Umbilical cord (tissue), 2 donors: ENCODE measurements around the gene MAGI2. TPM values are rescaled to one million over a fixed set of nuclear protein-coding genes. Genes with fewer than 3 reads are reported as not detected.
A peak's percentile ranks its signal among the peaks of the same experiment; 100 is the strongest.

Source experiments
- DNase-seq: peaks from one replicate; pipeline ENCODE4 v3.0.0-alpha.2; 2015; ENCODE audit warnings: low spot score
- total RNA-seq: library from RNA; depleted of rRNA; stranded (reverse); fragments of >200 nt; gene quantifications from one replicate; pipeline ENCODE4 v1.2.3, GENCODE V29; 2014; ENCODE audit warnings: low replicate concordance; ENCODE audit not compliant: insufficient read depth

The MAGI2 gene
- total RNA-seq, 1 donor from 2014 or later, result 51.5 TPM

DNA sequence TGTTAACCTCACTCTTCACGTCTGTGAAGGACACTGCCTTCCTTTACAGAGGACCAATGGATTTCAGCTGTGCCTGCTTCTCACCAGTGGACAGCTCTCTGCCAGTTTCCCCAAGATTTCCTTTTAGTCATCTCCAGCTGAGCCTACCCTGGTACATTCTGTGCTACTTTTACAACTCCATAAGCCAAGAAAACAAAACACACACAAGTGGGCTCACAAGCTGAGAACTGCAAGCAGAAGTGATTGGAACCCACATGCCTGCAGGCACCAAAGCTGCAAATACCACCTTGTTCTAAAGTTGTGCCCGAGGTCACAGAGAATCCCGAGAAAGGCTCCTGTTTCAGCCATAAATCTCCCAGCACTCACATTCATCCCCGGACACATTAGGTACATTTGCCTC lies 1018.1 kb downstream of the MAGI2 start:
- DNase-seq, result no peak

DNA sequence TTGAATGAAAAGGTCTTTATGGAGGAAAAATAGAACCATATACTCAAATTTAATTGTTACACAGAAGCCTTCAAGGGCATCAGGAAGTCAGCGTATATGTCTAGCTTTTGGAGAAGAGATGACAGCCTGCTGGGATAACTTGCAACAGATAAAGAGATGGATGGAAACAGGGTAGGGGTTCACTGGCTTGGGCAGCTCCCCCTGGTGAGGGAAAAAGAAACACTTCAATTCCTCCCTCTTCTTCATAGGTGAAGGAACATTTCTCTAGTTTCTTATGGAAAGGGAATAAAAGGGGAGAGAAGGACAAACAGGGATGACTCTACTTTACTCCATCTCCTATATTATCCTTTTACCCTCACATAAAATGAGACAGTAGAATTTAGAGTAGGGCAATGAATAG lies 1019.2 kb downstream of the MAGI2 start:
- no peak for DNase-seq

DNA sequence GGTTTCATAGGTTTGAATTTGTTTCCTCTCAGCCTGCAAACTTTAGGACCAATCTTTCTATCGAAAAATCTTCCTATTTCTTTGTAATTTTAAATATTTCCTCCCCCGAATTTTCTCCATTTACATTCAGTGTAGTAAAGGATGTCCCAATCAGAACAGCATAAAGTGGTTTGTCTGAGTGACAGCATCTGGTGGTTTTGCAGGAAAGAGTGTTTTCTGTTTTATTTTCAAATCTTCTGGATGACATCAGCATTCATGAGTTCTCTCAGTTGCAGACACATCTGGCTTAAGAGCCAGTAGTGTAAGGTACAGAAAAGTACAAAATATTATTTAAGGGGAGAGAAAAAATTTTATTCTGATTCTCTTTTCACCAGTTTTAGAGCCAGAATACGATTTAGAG lies 1020.0 kb downstream of the MAGI2 start:
- DNase-seq, result no peak

DNA sequence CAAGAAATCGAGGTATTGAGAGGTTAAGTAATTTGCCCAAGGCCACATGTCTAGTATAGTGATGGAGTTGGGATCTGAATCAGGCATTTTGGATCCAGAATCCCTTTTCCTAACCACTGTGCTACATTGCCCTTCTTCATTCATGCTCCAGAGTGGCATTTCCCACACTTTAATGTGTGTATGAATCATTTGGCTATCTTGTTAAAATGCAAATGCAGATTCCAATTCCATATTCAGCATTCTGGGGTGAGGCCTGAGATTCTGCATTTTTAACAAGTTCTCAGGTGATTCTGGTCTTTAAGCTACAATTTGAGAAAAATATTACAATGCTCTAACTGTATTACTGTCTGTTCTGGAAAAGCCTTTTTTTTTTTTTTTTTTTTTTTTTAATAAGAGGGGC lies 1023.6 kb downstream of the MAGI2 start:
- DNase-seq, result no peak

DNA sequence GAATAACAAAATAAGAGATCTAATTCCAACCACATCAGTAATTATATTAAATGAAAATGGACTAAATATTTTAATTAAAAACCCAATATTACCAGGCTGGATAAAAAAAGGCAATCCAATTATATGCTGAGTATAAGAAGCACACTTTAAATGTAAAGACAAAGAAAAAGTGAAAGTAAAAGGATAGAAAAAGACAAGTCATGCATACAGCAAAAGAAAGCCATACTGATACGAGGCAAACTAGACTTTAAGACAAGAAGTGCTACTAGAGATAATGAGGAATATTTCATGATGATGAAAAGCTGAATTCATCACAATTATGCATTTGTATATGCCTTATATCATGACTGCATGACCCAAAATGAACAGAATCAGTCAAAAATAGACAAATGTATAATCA lies 1026.3 kb downstream of the MAGI2 start:
- no peak for DNase-seq

DNA sequence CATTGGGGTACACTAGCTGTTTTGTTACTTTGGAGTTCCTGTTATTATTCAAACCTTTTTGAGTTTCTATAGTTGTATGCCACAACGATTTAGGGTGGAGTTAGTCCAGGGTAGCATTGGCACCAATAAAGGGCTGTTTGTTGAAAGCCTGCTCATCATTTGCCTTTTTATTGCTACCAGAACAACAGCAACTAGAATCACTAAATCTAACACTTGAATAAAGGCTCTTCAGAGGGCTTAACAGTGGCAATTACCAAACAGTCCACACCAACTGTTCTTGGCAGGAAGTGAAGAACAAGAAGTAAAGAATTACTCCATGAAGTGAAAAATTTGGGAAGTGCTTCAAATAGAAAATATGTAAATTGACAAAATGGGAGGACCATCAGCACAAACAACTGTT lies 1033.5 kb downstream of the MAGI2 start:
- DNase-seq, result no peak

DNA sequence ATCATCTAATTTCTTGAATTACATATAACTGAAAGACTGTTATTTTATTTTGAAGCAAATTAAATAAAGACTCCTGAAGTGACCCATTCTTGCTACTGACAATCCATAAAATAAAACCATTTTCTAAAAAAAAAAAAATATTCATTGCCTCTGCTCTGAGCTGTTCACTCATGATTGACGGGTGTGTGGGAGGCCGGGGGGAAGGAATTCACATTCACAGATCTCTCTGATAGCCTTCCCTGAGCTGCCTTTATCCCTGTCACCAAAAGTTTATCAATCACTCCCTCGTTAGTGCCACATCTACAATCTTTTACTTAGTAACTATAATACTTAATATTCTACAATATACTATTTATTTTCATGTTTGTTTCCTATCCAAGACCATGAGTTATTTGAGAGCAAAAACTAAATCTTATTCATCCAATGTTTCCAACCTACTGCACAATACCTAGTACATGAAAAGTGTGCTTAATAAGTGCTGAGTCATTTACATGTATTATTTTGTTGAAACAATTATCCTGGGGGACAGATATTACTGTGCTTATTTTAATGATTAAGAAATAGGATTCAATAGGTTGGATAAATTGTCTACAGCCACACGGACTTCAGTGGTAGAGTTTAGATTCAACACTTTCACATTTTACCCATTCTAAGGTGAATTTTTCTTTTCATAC lies 1036.2 kb downstream of the MAGI2 start:
- DNase-seq, result no peak

DNA sequence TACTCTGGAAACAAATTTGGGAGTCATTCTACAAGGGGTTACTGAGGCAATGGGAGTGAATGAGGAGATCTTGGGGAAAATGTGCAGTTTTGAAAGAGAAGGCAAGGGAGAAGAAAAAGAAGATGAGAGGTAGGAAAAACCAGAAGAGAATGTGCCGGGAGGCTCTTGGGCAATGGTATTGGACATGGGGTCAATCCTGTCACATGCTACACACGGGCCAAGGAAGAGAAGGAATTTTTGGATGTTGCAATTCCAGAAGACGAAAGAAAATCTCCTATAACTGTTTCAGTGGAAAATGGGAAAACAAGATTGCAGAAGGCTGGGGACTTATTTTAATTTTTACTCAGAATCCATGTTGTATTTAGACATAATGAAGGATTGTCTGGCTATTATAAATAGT lies 1039.9 kb downstream of the MAGI2 start:
- DNase-seq, result no peak

DNA sequence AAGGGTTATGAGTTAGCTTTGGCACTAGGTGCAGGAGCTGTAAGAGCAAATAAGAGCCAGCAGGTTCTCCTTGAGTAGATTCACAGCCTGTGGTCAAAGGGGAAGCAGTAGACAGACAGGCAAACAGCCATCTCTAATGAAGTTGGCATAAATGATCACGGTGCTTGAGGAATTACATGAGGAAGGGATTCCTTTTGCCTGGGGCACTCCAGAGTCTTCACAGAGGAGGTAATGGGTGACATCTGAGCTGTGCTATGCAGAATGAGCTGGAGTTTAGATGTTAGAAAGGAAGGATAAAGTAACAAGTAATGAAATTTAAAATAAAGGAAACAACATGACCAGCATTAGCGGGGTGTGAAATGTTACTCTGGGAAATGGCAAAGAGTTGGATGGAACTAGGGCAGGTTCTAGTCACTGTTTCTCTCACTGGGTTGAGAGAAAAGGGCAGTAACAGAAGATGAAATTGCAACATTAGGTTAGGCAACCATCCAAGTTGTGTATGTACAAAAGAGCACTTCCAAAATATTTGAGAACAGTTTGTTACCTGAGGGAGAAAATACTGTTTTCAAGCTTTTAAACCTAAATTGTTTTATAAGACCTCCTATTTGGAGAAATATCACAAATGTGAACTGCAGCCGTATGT lies 1041.1 kb downstream of the MAGI2 start:
- no peak for DNase-seq

DNA sequence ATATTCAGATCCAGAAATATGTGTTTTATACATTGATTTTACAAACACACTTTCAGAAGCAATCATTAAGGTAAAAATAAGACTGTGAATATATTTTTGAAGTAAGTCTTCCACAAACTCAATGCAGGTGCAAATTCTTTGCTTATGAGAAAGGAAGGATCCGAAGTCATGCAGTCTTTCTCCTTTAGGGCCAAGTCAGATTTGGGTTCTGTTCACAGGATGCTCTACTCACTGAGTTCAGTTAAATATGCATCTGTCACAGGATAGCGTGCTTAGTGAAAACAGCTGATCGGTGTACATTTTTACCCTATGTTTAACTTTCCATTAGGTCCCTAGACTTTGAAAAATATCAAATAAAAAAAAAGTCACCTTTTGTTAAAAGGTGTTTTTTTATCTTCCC lies 1046.4 kb downstream of the MAGI2 start:
- DNase-seq, result no peak

DNA sequence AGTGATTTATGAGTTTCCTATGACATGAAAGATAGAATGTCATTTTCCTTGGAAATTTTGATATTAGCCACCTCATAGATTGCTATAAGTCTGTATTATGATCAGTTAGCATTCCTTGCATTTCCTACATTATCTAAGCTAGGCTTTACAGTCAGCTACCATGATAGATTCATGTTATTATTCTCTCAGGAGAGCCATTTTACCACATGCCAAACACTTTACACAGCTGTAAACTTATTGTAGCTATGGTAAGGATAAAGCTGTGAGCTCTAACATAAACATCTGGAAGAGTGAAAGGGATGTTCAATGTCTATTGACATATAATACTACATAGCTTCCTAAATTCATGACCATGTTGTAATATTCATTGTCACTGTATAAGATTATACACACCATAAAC lies 1046.9 kb downstream of the MAGI2 start:
- no peak for DNase-seq

DNA sequence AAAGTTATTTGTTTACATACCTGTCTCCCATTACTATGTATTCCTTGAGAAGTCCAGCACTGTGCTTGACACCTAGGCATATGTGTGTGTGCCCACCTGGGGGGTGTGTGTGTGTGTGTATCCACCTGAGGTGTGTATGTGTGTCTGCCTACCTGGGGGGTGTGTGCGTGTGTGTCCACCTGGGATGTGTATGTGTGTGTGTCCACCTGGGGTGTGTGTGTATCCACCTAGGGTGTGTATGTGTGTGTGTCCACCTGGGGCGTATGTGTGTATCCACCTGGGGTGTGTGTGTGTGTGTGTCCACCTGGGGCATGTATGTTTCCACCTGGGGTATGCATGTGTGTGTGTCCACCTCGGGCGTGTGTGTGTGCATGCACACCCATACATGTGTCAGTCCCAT lies 1051.4 kb downstream of the MAGI2 start:
- DNase-seq, result no peak

DNA sequence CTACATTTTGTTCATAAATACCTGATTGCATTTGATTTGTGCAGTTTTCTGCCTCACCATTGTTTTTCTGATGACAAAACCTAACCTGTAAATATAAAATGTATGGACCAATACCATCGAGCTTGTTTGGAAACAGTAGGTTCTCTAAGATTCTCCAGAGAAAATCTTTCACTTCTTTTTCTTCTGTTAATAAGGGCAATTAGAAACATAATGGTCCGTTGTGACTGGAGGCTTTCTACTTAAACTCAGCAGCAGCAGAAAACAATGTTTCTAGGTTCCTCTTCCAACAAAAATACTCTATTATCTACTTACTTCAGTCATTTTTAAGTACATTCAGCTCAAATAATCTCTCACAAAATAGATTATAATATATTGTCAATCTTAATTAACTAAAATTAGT lies 1053.4 kb downstream of the MAGI2 start:
- DNase-seq, result no peak

DNA sequence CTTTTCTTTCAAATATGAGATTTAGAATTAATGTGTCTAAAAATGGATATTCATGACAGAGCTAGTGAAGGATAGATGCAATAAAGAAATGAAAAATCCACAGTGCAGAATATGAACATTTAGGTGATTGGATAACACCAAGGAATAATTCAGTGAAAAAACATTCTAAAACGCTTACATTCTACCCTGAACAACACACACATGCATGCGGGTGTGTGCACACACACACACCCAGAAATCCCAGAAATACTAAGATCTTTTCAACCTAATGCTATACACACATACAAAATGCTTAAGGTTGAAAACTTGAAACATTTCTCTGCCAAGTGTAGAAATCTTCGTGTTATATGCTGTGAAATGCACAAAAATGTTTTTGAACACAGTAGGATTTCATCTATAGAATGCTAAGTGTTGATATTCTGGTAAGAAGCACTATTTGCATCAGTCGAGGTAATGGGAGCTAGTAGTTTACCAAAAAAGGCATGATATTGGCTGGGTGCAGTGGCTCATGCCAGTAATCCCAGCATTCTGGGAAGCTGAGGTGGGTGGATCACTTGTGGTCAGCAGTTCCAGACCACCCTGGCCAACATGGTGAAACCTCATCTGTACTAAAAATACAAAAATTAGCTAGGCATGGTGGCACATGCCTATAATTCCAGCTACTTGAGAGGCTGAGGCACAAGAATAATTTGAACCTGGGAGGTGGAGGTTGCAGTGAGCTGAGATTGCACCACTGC lies 1054.3 kb downstream of the MAGI2 start:
- no peak for DNase-seq

DNA sequence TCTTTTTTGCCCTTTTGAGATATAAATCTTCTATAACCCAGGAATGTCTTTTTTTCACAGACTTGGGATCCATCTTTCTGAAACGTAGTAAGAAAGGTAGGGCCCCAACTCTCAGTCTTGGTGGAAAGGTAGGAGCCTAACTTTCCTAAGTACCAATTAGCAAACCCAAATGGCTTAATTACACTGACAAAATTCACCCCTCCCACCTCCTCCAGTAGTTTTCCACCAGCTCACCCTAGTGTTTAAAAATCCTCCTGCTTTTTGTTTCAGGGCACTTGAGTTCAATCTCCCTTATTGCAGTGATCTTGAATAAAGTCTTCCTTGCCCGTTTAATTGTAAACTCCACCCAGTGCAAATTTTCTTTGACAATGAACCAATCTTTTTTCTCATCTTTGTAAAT lies 1054.9 kb downstream of the MAGI2 start:
- DNase-seq, result no peak

DNA sequence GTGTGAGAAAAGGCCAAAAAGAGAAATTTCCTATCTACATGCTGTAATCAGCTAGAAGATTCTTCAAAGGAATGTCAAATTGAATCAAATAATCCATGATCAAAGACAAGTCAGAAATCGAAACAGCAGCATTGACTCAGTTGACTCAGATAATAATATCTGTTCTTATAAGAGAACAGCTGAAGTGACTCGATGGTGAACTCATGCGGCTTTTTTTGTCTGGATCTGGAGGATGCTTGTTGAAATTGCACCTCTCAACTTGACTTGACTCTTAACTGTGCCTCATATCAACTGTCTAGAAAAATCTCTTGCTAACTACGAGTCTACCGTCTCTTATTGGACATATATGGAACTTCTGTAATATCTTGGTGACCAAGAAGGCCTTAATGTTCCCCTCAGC lies 1055.4 kb downstream of the MAGI2 start:
- no peak for DNase-seq

DNA sequence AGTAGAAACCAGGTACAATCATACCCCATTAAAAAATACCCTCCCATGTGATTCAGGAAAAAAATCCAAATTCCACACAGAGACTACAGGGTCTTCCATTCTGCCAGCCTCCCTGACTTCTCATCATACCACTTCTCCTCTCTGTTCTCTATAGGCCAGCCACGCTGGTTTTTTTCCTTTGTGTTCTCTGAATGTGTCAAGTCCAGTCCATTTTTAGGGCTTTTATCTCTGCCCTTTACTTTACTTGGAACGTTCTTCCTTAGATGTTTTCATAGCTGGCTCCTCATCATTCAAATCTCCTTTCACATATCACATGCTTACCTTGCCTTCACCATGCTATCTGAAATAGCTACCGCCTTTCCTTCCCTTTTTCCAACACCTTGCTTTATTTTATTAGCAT lies 1057.3 kb downstream of the MAGI2 start:
- DNase-seq, result no peak

DNA sequence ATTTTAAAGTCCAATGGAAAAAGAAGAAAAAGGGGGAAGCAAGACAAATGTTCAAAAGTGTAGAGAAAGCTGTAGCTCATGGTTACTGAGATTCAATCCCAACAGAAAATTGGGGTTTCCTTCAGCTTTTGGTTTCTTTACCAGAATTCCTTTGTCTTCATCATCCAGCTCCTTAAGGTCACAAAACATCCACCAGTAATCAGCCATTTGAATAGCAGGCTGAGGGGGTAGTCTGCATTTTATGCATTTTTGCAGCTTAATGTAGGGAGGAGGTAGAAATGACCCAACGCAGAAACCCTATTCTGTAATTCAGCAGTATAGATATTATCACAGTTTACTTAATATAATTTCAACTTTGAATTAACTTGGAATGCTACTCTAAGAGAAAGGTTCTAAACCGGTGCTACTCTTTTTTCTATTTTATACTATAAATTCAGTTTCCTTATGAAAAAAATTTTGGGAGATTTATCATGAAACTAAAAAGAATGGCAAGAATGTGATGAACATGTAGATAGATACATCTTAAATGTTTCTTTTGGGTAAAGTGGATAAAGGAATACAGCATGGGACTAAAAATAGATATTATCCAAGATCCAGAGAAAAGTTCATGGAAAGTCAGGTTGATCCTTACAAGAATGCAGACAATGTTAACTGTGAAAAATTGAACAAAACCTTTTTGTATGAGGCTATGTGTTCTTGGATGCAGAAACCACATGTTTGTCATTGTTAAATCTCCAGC lies 1058.0 kb downstream of the MAGI2 start:
- no peak for DNase-seq

DNA sequence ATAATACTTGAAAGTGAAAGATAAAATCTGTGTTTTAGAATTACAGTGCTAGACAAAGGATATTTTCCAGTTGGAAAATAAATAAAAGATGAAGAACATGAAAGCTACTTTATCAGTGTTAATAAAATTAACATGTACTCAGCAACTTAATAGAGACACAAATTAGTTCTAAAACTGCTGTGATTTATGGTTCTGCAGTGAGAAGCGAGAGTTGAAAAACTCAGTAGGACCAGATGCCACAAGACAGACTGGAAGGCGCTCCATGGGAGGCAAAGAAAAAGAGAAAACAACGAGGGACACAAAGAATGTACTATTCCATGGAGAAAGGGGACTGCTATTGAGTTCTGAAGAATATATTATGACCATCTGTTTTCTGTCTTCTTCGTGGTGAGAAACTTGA lies 1064.4 kb downstream of the MAGI2 start:
- no peak for DNase-seq

DNA sequence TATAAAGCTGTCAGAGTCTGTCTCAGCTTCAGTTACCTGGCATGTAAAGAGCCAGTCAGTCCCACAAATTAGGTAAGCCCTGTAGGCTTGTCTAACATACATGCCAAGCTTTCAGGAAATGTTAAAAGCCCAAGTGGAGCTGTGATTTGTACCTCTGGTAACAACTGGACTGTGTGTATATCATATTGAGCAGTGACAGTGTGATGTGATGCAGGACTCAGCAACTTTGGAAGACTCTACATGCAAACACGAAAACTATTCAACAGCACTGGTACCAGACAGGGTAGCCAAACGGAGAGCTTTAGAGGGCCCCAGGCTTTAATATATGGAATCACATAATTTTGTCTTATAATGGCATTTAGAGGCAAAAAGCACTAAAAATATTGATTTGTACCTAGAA lies 1066.9 kb downstream of the MAGI2 start:
- peak; percentile 12 for DNase-seq

DNA sequence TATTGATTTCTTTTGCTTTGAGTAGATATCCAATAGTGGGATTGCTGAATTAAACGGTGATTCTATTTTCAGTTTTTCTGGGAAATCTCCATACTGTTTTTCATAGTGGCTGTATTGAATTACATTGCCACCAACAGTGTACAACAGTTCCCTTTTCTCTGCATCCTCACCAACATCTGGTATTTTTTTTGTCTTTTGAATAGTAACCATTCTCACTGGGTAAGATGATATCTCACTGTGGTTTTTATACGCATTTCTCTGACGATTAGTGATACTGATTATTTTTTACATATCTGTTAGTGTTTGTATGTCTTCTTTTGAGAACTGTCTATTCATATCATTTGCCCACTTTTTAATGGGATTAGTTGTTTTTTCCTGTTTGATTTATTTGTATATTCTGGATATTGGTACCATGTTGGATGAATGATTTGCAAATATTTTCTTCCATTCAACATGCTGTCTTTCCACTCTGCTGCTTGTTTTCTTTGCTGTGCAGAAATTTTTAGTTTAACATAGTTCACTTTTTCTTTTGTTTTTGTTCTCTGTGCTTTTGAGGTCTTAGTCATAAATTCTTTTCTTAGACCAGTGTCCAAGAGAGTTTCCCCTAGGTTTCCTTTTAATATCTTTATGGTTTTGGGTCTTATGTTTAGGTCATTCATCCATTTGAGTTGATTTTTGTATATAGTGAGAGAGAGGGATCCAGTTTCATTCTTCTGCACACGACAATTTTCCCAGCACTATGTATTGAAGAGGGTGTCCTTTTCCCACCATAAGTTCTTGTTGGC lies 1070.2 kb downstream of the MAGI2 start:
- no peak for DNase-seq

DNA sequence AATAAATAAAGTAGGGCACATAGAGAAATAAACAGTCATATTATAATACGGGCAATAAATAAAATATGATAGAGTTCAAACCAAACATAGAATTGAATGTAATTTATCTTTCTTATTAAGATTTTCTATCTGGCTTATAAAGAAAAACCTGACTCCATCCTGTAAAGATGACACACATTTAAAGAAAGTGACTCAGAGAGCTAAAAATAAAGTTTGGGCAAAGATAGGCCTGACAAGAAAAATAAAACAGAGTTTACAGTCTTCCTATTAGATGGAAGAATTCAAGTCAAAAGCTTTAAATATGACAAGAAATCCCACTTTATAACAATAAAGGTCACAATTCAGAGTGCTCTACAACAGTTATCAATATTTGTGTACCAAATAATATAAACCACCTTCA lies 1074.3 kb downstream of the MAGI2 start:
- DNase-seq, result no peak
